HT1080 (cell line): ENCODE measurements around the gene LCP1. TPM values are rescaled to one million over a fixed set of nuclear protein-coding genes. Genes with fewer than 3 reads are reported as not detected.

Source experiments
- DNase-seq: peaks from one replicate; pipeline ENCODE4 v3.0.0-alpha.2; 2015; ENCODE audit warnings: low read depth
- total RNA-seq: library from RNA; depleted of rRNA; stranded (reverse); fragments of >200 nt; shearing (Covaris generic); gene quantifications from 2 replicates; pipeline ENCODE4 v1.2.3, GENCODE V29; 2014

The LCP1 gene
- total RNA-seq, 1 experiment from 2014 or later = 370 TPM

- DNase-seq = no peak
Measured at GRCh38 chr13:46183018-46183946, 1.3 kb upstream of the LCP1 start.

- DNase-seq = no peak
Measured at GRCh38 chr13:46182491-46182877, 507 bp upstream of the LCP1 start.

GRCh38 chr13:46181377-46181839, 569 bp downstream of the LCP1 start:
- DNase-seq = no peak

GRCh38 chr13:46179969-46180763, 1.8 kb downstream of the LCP1 start:
- no peak for DNase-seq

- no peak for DNase-seq
Measured at GRCh38 chr13:46179491-46179908, 2.5 kb downstream of the LCP1 start.

GRCh38 chr13:46178821-46179220, 3.2 kb downstream of the LCP1 start:
- no peak for DNase-seq

GRCh38 chr13:46178143-46178542, 3.8 kb downstream of the LCP1 start:
- DNase-seq = no peak

GRCh38 chr13:46176756-46177155, 5.2 kb downstream of the LCP1 start:
- DNase-seq = no peak

GRCh38 chr13:46173656-46174055, 8.3 kb downstream of the LCP1 start:
- DNase-seq = no peak

GRCh38 chr13:46172531-46172991, 9.4 kb downstream of the LCP1 start:
- peak; percentile 76 for DNase-seq

GRCh38 chr13:46171739-46172138, 10.2 kb downstream of the LCP1 start:
- no peak for DNase-seq

GRCh38 chr13:46171217-46171616, 10.8 kb downstream of the LCP1 start:
- no peak for DNase-seq

- DNase-seq = peak; percentile 39
Measured at GRCh38 chr13:46170687-46171086, 11.3 kb downstream of the LCP1 start.

- no peak for DNase-seq
Measured at GRCh38 chr13:46170268-46170667, 11.7 kb downstream of the LCP1 start.

GRCh38 chr13:46169758-46170157, 12.2 kb downstream of the LCP1 start:
- no peak for DNase-seq

- no peak for DNase-seq
Measured at GRCh38 chr13:46168783-46169182, 13.2 kb downstream of the LCP1 start.

- no peak for DNase-seq
Measured at GRCh38 chr13:46168341-46168740, 13.6 kb downstream of the LCP1 start.

GRCh38 chr13:46166947-46167610, 14.9 kb downstream of the LCP1 start:
- no peak for DNase-seq

- no peak for DNase-seq
Measured at GRCh38 chr13:46166224-46166584, 15.8 kb downstream of the LCP1 start.

GRCh38 chr13:46165485-46166223, 16.3 kb downstream of the LCP1 start:
- DNase-seq = peak; percentile 85

GRCh38 chr13:46164661-46165060, 17.3 kb downstream of the LCP1 start:
- DNase-seq = no peak
